ENCODE results near the gene NCOA1. TPM values are rescaled to one million over a fixed set of nuclear protein-coding genes. Genes with fewer than 3 reads are reported as not detected.

NCOA1 gene
- polyA plus RNA-seq, 1 donor (not counting 4 experiments of a cell fraction or from before 2014, with no cell fraction given): 5.0 TPM

- H3K36me3 ChIP-seq (ENCODE audit: control insufficient read depth in 2 of 2, extremely low read depth in 1 of 2, insufficient read depth in 2 of 2, low read length in 2 of 2): no peaks in the 10 kb centered on the region
- no peaks in the 10 kb centered on the region for H3K9me3 ChIP-seq (ENCODE audit: control insufficient read depth, low read depth, low read length)
- H3K4me2 ChIP-seq (ENCODE audit: control insufficient read depth, extremely low read depth, insufficient read depth, low read depth, low read length): no peak overlapping the region
- H3K9ac ChIP-seq (ENCODE audit: control insufficient read depth, extremely low read depth, insufficient read depth, low read length): no peak overlapping the region
- TF ChIP-seq CTCF (optimal IDR thresholded peaks at IDR 0.05 in 1 of 3, IDR thresholded peaks at IDR 0.05 in 1 of 3, conservative IDR thresholded peaks at IDR 0.05 in 1 of 3; ENCODE audit: extremely low read depth in 1 of 3, insufficient read depth in 2 of 3, low read length in 3 of 3): no peak
- no peak for TF ChIP-seq EZH2 (IDR thresholded peaks at IDR 0.05; ENCODE audit: low read length)
- no peak overlapping the region for H2AFZ ChIP-seq (ENCODE audit: control insufficient read depth, low read length)
- no peaks in the 10 kb centered on the region for H3K4me1 ChIP-seq (ENCODE audit: control insufficient read depth, extremely low read depth, insufficient read depth, low read length)
- DNase-seq (ENCODE audit: low read depth, low spot score) (no peak), FAIRE-seq (no peak)
- dilution Hi-C loops (cut with MboI; ENCODE audit: extremely low pct_ligation_motif_present, low sequenced_read_pairs): no loop called here
- no peaks in the 10 kb centered on the region for H4K20me1 ChIP-seq (ENCODE audit: control insufficient read depth, extremely low read depth, insufficient read depth, low read length)
- no peaks in the 10 kb centered on the region for H3K27me3 ChIP-seq (ENCODE audit: control insufficient read depth, extremely low read depth, insufficient read depth, low read length)
- H3K9me1 ChIP-seq (ENCODE audit: control insufficient read depth, extremely low read depth, insufficient read depth, low read length): no peaks in the 10 kb centered on the region
- no peak overlapping the region for H3K4me3 ChIP-seq (ENCODE audit: control insufficient read depth in 2 of 3, extremely low read depth in 1 of 3, insufficient read depth in 2 of 3, low read depth in 1 of 3, low read length in 3 of 3)
- no peak overlapping the region for H3K27ac ChIP-seq (ENCODE audit: control insufficient read depth, insufficient read depth, low read length)
- H3K79me2 ChIP-seq (ENCODE audit: control insufficient read depth, insufficient read depth, low read length): no peaks in the 10 kb centered on the region
These were observed 16.5 kb downstream of the NCOA1 start for GRCh38 chr2:24507549-24507948.

DNA sequence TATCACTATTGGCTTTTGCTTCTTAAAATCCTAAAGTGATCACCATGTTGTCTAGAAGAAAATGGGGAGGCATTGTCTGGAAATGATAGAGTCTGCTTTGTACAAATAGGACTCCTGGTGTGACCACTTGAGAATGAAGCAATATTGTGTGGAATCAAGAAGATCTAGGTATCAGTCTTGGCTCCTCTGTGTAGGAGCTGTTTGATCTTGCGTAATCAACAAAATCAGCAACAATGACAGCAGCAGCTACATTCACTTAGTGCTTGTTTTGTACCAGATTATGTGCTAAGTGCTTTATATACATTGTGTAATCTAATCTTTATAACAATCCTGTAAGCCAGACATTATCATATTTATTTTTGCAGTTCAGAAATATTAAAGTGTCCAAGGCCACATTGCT is 17.8 kb downstream of the NCOA1 start:
- dilution Hi-C loops (cut with MboI; ENCODE audit: extremely low pct_ligation_motif_present, low sequenced_read_pairs): no loop called here
- Histone ChIP-seq H3K9ac (ENCODE audit: control insufficient read depth, extremely low read depth, insufficient read depth, low read length) (no peak overlapping the region), H4K20me1 (ENCODE audit: control insufficient read depth, extremely low read depth, insufficient read depth, low read length) (no peaks in the 10 kb centered on the region), H2AFZ (ENCODE audit: control insufficient read depth, low read length) (no peak overlapping the region), H3K36me3 (ENCODE audit: control insufficient read depth in 2 of 2, extremely low read depth in 1 of 2, insufficient read depth in 2 of 2, low read length in 2 of 2) (no peaks in the 10 kb centered on the region), H3K9me1 (ENCODE audit: control insufficient read depth, extremely low read depth, insufficient read depth, low read length) (no peaks in the 10 kb centered on the region), H3K79me2 (ENCODE audit: control insufficient read depth, insufficient read depth, low read length) (no peaks in the 10 kb centered on the region), H3K4me3 (ENCODE audit: control insufficient read depth in 2 of 3, extremely low read depth in 1 of 3, insufficient read depth in 2 of 3, low read depth in 1 of 3, low read length in 3 of 3) (no peak overlapping the region), H3K4me2 (ENCODE audit: control insufficient read depth, extremely low read depth, insufficient read depth, low read depth, low read length) (no peak overlapping the region), H3K27ac (ENCODE audit: control insufficient read depth, insufficient read depth, low read length) (no peak overlapping the region), H3K4me1 (ENCODE audit: control insufficient read depth, extremely low read depth, insufficient read depth, low read length) (no peaks in the 10 kb centered on the region), H3K27me3 (ENCODE audit: control insufficient read depth, extremely low read depth, insufficient read depth, low read length) (no peaks in the 10 kb centered on the region), H3K9me3 (ENCODE audit: control insufficient read depth, low read depth, low read length) (no peaks in the 10 kb centered on the region)
- DNase-seq (ENCODE audit: low read depth, low spot score) (no peak), FAIRE-seq (no peak)
- TF ChIP-seq EZH2 (IDR thresholded peaks at IDR 0.05; ENCODE audit: low read length) (no peak), CTCF (optimal IDR thresholded peaks at IDR 0.05 in 1 of 3, IDR thresholded peaks at IDR 0.05 in 1 of 3, conservative IDR thresholded peaks at IDR 0.05 in 1 of 3; ENCODE audit: extremely low read depth in 1 of 3, insufficient read depth in 2 of 3, low read length in 3 of 3) (no peak)

Measured in keratinocyte (primary cell).